ENCODE measurements around the gene AFF1.

- TF ChIP-seq CTCF (IDR thresholded peaks at IDR 0.05) (no peak), POLR2A (IDR thresholded peaks at IDR 0.05) (no peak)
These were observed 134.4 kb downstream of the AFF1 start for GRCh38 chr4:87069037-87069742.
